Kidney glomerular epithelial cell (primary cell): Measurements from ENCODE around the gene FRY.
"Not testable (repeated sequence)": the region's sequence is repeated elsewhere in the genome, so short reads cannot be mapped to it uniquely, and the experiment has no call there.

Source experiments
- DNase-seq: peaks from one replicate; lab custom pipeline; 2025; lab: John Stamatoyannopoulos, UW

Gene FRY

DNA sequence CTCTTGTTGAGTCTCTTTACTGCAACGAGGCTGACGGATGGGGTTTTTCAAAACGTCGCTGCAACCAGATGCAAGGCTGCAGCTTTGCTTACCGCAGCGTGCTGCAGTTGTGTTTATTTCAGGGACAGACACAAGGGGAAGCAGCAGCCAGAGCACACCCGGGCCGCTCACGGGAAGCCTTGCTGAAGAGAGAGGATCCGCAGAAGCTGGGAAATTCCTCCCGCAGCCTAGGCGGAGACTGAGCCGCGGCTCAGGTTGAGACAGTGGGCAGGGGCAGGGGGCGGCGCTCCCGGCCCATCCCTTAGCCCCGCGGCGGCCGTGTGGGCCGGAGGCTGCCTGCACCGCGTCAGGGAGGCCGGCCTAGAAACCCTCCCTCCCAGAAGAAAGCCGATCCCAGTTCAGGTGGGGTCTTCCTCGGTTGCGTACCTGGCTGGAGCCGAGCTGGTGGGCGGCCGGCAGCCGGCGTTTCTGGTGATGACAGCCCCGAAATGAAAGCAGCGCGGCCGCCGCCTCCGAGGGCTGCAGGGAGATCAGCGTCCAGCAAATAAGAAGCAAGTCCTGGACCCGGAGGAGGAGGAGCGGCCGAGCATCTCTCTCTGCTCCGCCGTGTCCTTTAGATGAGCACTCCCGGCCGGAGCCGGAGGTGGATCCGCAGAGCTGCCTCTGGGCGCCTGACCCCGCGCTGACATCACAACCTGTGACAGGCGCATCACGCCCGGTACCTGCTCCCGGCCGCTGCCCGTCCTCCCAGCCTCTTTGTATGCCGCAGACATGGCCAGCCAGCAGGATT is at the start of gene FRY:
TSS of gene FRY (plus strand) at position 750 of the 790 bp plus-strand sequence. CDS start at position 772, 22 bp downstream.
- DNase-seq, result peak; percentile 38

GRCh38 chr13:31982124-31982523 is 49.5 kb upstream of the FRY start:
- DNase-seq, result no peak

DNA sequence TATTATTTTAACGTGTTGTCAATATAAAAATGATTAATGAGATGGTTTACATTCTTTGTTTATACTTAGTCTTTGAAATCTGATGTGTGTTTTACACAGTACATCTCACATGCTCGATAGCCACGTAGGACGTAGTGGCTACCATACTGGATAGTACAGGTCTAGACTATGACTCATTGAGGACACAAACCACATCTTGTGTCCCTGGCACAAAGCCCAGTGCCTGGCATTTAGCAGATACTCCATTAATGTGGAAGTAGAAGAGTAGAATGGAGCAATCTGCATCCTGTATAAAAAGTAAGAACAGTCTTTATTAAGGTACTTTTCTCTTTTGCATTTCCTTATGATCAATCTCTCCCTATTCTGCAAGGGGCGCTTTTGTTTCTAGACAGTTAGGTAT is 49.0 kb upstream of the FRY start:
- DNase-seq, result peak; percentile 91

- not testable (repeated sequence) for DNase-seq
Measured at GRCh38 chr13:31983696-31984095, 47.9 kb upstream of the FRY start.

DNA sequence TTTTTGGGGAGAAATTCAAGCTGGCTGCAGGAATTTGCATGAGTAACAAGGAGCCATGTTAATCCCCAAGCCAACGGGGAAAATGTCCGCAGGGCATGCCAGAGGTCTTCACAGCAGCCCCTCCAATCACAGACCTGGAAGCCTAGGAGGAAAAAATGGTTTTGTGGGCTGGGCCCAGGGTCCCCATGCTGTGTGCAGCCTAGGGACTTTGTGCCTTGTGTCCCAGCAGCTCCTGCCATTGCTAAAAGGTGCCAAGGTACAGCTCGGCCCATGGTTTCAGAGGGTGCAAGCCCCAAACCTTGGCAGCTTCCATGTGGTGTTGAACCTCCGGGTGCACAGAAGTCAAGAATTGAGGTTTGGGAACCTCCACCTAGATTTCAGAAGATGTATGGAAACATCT is 47.2 kb upstream of the FRY start:
- not testable (repeated sequence) for DNase-seq

GRCh38 chr13:31986676-31987470 is 44.7 kb upstream of the FRY start:
- DNase-seq, result no peak

- no peak for DNase-seq
Measured at GRCh38 chr13:31987535-31988170, 43.9 kb upstream of the FRY start.

- not testable (repeated sequence) for DNase-seq
Measured at GRCh38 chr13:31994367-31994766, 37.2 kb upstream of the FRY start.

DNA sequence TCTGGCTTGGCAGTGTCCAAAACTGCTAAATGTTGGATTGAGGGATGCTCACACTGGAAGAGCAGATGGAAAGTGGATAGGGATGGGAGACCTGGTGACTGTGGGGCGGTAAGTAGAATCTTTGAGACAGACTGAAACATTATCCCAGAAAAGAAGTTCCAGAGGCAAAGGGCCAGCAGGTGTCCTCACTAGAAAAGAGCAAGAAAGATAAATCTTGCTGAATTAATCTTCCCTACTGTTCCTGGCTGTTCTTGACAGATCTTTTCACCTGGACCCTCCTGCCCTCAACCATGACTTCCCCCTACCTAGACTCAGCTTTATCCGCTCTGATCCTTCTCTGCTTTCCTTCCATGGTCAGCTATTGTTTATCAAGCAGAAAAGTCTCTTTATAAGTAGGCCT is 35.0 kb upstream of the FRY start:
- DNase-seq, result no peak

DNA sequence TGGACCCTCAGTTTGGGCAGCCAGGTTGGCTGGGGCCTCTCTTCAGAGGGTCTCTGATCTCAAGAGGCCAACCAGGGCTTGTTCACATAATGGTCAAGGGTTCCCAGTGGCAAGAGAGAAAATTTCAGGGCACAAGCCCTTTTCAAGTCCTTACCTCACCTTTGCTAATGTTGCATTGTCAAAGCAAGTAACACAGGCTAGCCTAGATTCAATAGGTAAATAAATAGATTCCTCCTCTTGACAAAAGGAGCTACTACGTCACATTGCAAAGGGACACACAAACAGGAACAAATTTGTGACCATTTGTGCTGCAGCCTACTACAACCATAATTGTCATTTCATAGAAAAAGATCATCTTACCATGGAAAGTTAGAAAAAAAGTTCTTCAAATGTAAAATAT is 33.9 kb upstream of the FRY start:
- no peak for DNase-seq

GRCh38 chr13:31998131-31998530 is 33.4 kb upstream of the FRY start:
- DNase-seq, result no peak

GRCh38 chr13:32000754-32001153 is 30.8 kb upstream of the FRY start:
- DNase-seq, result not testable (repeated sequence)

DNA sequence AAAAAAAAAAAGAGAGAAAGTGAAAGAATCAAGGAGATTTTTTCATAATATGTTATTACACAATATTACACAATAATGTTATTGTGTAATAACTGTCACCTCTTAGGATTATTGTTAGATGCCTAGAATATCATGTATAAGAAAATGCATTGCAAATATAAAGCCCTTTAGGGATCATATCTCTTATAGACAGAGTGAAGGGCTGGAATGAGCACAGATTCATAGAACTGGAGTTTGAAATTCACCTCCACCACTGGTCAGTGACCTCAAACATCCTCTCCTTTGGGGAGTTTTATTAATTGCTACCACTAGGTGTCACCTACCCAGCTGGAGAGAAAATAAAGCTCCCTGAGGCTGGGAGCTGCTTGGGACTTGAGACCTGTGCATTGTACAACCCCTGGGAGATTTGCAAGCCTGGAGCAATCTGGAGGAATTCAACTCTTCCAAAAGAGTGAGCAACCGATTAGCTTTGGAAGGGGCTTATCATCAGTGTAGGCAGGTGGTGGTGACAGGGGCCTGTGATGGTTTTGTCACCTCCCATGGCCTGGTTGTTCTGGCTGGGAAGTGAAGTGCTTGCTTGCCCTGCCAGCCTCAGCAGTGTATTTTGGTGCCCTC is 30.3 kb upstream of the FRY start:
- peak; percentile 46 for DNase-seq

DNA sequence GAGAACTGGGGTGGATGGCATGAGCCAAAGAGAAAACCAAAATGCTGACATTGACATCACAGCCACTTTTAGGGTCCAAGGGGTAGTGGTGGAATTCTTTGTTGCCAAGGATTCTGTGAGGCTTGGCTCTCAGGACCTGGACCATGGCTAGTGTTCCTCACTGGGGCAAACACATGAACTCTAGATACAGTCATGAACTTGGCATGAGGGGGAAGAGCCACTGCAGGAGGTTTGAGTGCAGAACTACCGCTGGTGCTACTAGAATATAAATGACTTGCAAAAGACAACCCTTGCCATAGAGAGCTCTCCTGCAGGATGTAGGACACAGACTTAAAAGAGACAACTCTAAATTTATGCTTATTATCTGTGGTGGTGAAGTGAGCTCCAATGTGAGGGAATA is 29.8 kb upstream of the FRY start:
- DNase-seq, result no peak

DNA sequence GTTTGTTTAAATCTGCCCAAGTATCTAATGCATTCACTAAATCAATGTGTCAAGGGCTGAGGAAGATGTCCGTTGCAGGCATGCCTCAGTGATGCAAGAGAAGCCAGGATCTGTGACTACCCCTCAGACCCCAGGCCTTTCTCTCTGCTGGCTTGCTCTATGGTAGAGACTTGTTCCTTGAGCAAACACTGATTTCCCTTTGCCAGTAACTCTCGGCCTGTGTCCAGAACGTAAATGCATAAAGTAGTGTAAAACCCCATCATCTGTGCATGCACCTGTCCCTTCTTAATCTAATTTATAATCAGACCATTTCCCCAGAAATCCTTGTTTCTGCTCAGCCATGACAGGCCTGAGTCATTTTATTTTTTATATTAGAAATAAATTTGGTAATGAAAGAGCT is 28.7 kb upstream of the FRY start:
- DNase-seq, result no peak

- DNase-seq, result no peak
Measured at GRCh38 chr13:32007494-32007893, 24.1 kb upstream of the FRY start.

DNA sequence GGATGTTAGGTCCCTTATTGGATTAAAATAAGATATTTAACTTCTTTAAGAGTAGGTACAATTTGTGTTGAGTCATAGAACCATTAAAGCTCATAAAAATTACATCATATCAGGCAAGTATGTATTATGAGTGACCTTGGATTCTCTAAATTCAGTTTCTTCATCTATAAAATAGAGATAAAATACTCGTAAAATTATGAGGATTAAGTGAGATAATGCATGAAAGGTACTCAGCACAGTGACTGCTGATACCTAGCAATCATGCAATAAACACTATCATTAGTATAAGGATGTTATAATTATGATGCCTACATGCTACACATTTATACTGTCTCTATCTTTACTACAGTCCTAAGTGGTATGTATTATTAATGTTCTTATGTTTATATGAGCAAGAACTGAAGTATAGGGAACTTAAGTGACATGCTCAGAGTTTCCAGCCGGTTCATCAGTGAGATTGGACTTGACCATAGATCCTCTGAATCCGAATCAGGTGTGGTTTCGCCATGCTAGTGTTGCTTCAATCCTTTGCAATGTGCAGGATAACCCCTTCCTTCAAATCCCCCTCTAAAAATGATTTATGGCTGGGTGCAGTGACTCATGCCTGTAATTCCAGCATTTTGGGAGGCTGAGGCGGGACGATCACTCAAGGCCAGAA is 22.9 kb upstream of the FRY start:
- no peak for DNase-seq

- DNase-seq, result no peak
Measured at GRCh38 chr13:32009362-32009761, 22.2 kb upstream of the FRY start.

DNA sequence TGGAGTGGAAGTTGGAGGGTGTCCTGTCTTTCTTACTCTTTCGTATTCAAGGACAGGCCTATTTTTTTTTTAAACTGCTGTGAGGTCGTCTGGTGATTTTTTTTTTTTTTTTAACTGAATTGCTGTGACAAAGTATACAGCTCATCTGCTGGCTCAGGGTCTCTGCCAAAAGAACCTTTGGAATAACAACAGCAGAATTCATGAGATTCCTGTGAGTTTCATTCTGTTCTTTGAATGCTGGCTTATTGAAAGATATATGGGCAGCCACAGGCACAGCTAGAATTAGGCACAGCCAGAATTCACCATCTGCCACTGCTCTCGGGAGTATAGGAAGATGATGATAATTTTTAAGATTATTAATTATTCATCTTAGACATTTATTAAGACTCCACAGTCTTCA is 21.4 kb upstream of the FRY start:
- no peak for DNase-seq

DNA sequence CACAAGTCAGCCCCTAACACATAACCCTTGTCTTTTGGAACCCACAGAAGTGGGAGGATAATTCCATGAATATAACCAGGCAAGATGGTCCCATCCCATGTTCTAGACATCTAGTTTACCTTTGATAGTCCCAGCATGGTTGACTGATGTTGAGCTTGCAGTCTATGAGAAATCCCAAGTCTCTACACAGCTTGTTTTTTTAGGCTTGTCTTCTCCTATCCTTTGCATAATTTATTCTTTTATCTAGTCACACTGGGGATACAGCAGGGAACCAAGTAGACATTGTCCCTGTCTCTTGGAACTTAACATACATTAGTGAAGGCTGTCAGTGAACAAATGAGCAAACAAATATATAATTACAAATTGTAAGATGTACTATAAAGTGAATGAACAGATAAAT is 19.6 kb upstream of the FRY start:
- no peak for DNase-seq

GRCh38 chr13:32013181-32013580 is 18.4 kb upstream of the FRY start:
- peak; percentile 17 for DNase-seq

- no peak for DNase-seq
Measured at GRCh38 chr13:32016119-32016518, 15.5 kb upstream of the FRY start.
